Kidney tubule cell (primary cell): ENCODE results near the gene SEMA3B.
A peak's percentile ranks its signal among the peaks of the same experiment; 100 is the strongest.

Experiments
- DNase-seq: peaks from one replicate; pipeline ENCODE4 v3.0.0-alpha.2; 2018; ENCODE audit warnings: low spot score

SEMA3B gene

GRCh38 chr3:50268703-50269451 is at the start of gene SEMA3B:
TSS of gene SEMA3B (plus strand) at chr3:50269147. CDS start at chr3:50269241, 94 bp downstream.
- DNase-seq = peak; percentile 84

GRCh38 chr3:50219285-50219684 is 49.7 kb upstream of the SEMA3B start:
- DNase-seq = no peak

GRCh38 chr3:50220109-50220508 is 48.8 kb upstream of the SEMA3B start:
- no peak for DNase-seq

GRCh38 chr3:50221051-50221410 is 47.9 kb upstream of the SEMA3B start:
- no peak for DNase-seq

- no peak for DNase-seq
Observed at GRCh38 chr3:50221411-50222168, 47.4 kb upstream of the SEMA3B start.

- DNase-seq = no peak
Observed at GRCh38 chr3:50222169-50222528, 46.8 kb upstream of the SEMA3B start.

GRCh38 chr3:50224639-50225038 is 44.3 kb upstream of the SEMA3B start:
- DNase-seq = no peak

- peak; percentile 49 for DNase-seq
Observed at GRCh38 chr3:50226888-50227389, 42.0 kb upstream of the SEMA3B start.

- DNase-seq = peak; percentile 97
Observed at GRCh38 chr3:50227390-50228183, 41.4 kb upstream of the SEMA3B start.

GRCh38 chr3:50228184-50228763 is 40.7 kb upstream of the SEMA3B start:
- peak; percentile 36 for DNase-seq

- DNase-seq = no peak
Observed at GRCh38 chr3:50229490-50229889, 39.5 kb upstream of the SEMA3B start.

- DNase-seq = no peak
Observed at GRCh38 chr3:50230104-50230793, 38.7 kb upstream of the SEMA3B start.

- no peak for DNase-seq
Observed at GRCh38 chr3:50230794-50231125, 38.2 kb upstream of the SEMA3B start.

- no peak for DNase-seq
Observed at GRCh38 chr3:50231581-50231980, 37.4 kb upstream of the SEMA3B start.

- DNase-seq = no peak
Observed at GRCh38 chr3:50232303-50232702, 36.6 kb upstream of the SEMA3B start.

GRCh38 chr3:50233176-50233575 is 35.8 kb upstream of the SEMA3B start:
- DNase-seq = no peak

GRCh38 chr3:50235716-50236483 is 33.0 kb upstream of the SEMA3B start, which contains the start of gene GNAI2:
TSS of gene GNAI2 (plus strand) at chr3:50236204. CDS start at chr3:50236336, 132 bp downstream.
- peak; percentile 99 for DNase-seq

- no peak for DNase-seq
Observed at GRCh38 chr3:50236484-50237132, 32.3 kb upstream of the SEMA3B start.

- peak; percentile 62 for DNase-seq
Observed at GRCh38 chr3:50237133-50237651, 31.8 kb upstream of the SEMA3B start.
